GM18870 (cell line): ENCODE results near the gene MMP10.
"Not testable (repeated sequence)": the region's sequence is repeated elsewhere in the genome, so short reads cannot be mapped to it uniquely, and the experiment has no call there.

Experiments used
- ATAC-seq: cut with Tn5 transposase; IDR thresholded peaks from one replicate; pipeline ENCODE4 v1.9.1; 2021; ENCODE audit warnings: moderate library complexity; ENCODE audit not compliant: unreplicated experiment

The MMP10 gene

GRCh38 chr11:102783720-102784119, 3.3 kb upstream of the MMP10 start:
- no peak for ATAC-seq

- no peak for ATAC-seq
These were observed 2.6 kb upstream of the MMP10 start for GRCh38 chr11:102783016-102783415.

- no peak for ATAC-seq
These were observed 1.2 kb upstream of the MMP10 start for GRCh38 chr11:102781676-102782075.

GRCh38 chr11:102776454-102776853, 4.0 kb downstream of the MMP10 start:
- no peak for ATAC-seq

- no peak for ATAC-seq
These were observed 7.0 kb downstream of the MMP10 start for GRCh38 chr11:102773386-102773785.

- ATAC-seq, result no peak
These were observed 9.1 kb downstream of the MMP10 start for GRCh38 chr11:102771351-102771750.

GRCh38 chr11:102770191-102770590, 10.2 kb downstream of the MMP10 start:
- ATAC-seq, result no peak

GRCh38 chr11:102767800-102768199, 12.6 kb downstream of the MMP10 start:
- no peak for ATAC-seq

- no peak for ATAC-seq
These were observed 17.0 kb downstream of the MMP10 start for GRCh38 chr11:102763440-102763839.

GRCh38 chr11:102762361-102762767, 18.1 kb downstream of the MMP10 start:
- ATAC-seq, result no peak

GRCh38 chr11:102761646-102762238, 18.7 kb downstream of the MMP10 start:
- no peak for ATAC-seq

- no peak for ATAC-seq
These were observed 19.9 kb downstream of the MMP10 start for GRCh38 chr11:102760344-102761035.

- no peak for ATAC-seq
These were observed 22.4 kb downstream of the MMP10 start for GRCh38 chr11:102757823-102758549.

- ATAC-seq, result no peak
These were observed 27.2 kb downstream of the MMP10 start for GRCh38 chr11:102753267-102753666.

GRCh38 chr11:102751673-102752072, 28.8 kb downstream of the MMP10 start:
- ATAC-seq, result no peak

GRCh38 chr11:102749101-102749722, 31.2 kb downstream of the MMP10 start:
- ATAC-seq, result no peak

- ATAC-seq, result not testable (repeated sequence)
These were observed 33.5 kb downstream of the MMP10 start for GRCh38 chr11:102746746-102747578.

- ATAC-seq, result no peak
These were observed 45.8 kb downstream of the MMP10 start for GRCh38 chr11:102734650-102735049.

GRCh38 chr11:102733232-102733875, 47.1 kb downstream of the MMP10 start:
- ATAC-seq, result peak; percentile 66

GRCh38 chr11:102730944-102731343, 49.5 kb downstream of the MMP10 start:
- not testable (repeated sequence) for ATAC-seq
